ENCODE data around the gene NFATC2.
A peak's percentile ranks its signal among the peaks of the same experiment; 100 is the strongest.
"Not testable (repeated sequence)": the region's sequence is repeated elsewhere in the genome, so short reads cannot be mapped to it uniquely, and the experiment has no call there.

NFATC2 gene

GRCh38 chr20:51462566-51463276 is 79.8 kb downstream of the NFATC2 start:
- Mint-ChIP-seq H3K9me3 (no peaks in the 10 kb centered on the region), H3K27me3 (no peaks in the 10 kb centered on the region), H3K4me3 (no peak overlapping the region), H3K4me1 (peaks cover 45% of the 10 kb centered on the region), H3K36me3 (ENCODE audit: insufficient read depth) (peaks cover 40% of the 10 kb centered on the region), H3K27ac (ENCODE audit: low read depth) (peak overlapping the region; percentile 32)
- ATAC-seq (replicated peaks; ENCODE audit: extremely low read depth, poor library complexity, severe bottlenecking) (no peak), DNase-seq (ENCODE audit: low spot score in 2 of 2) (no peak)

- H3K36me3 Mint-ChIP-seq (ENCODE audit: insufficient read depth): peaks cover 40% of the 10 kb centered on the region
- not testable (repeated sequence) for H3K4me3 Mint-ChIP-seq; DNase-seq (ENCODE audit: low spot score in 2 of 2); ATAC-seq (replicated peaks; ENCODE audit: extremely low read depth, poor library complexity, severe bottlenecking); H3K27ac Mint-ChIP-seq (ENCODE audit: low read depth); H3K27me3 Mint-ChIP-seq; H3K9me3 Mint-ChIP-seq
- H3K4me1 Mint-ChIP-seq: peaks cover 51% of the 10 kb centered on the region
Measured at GRCh38 chr20:51461846-51462245, 80.7 kb downstream of the NFATC2 start.

GRCh38 chr20:51461306-51461705 is 81.2 kb downstream of the NFATC2 start:
- Mint-ChIP-seq H3K4me1 (peaks cover 57% of the 10 kb centered on the region), H3K36me3 (ENCODE audit: insufficient read depth) (peaks cover 34% of the 10 kb centered on the region), H3K9me3 (no peaks in the 10 kb centered on the region), H3K27me3 (no peaks in the 10 kb centered on the region), H3K4me3 (no peak overlapping the region), H3K27ac (ENCODE audit: low read depth) (no peak overlapping the region)
- ATAC-seq (replicated peaks; ENCODE audit: extremely low read depth, poor library complexity, severe bottlenecking): no peak
- no peak for DNase-seq (ENCODE audit: low spot score in 2 of 2)

GRCh38 chr20:51460569-51461265 is 81.8 kb downstream of the NFATC2 start:
- H3K4me1 Mint-ChIP-seq: peaks cover 56% of the 10 kb centered on the region
- no peak overlapping the region for H3K27ac Mint-ChIP-seq (ENCODE audit: low read depth)
- H3K27me3 Mint-ChIP-seq: no peaks in the 10 kb centered on the region
- H3K4me3 Mint-ChIP-seq: no peak overlapping the region
- H3K36me3 Mint-ChIP-seq (ENCODE audit: insufficient read depth): peaks cover 30% of the 10 kb centered on the region
- H3K9me3 Mint-ChIP-seq: no peaks in the 10 kb centered on the region
- ATAC-seq (replicated peaks; ENCODE audit: extremely low read depth, poor library complexity, severe bottlenecking) (no peak), DNase-seq (ENCODE audit: low spot score in 2 of 2) (no peak)

GRCh38 chr20:51460163-51460562 is 82.4 kb downstream of the NFATC2 start:
- no peak overlapping the region for H3K27ac Mint-ChIP-seq (ENCODE audit: low read depth)
- H3K4me3 Mint-ChIP-seq: no peak overlapping the region
- no peak for ATAC-seq (replicated peaks; ENCODE audit: extremely low read depth, poor library complexity, severe bottlenecking)
- DNase-seq (ENCODE audit: low spot score in 2 of 2): no peak
- H3K9me3 Mint-ChIP-seq: no peaks in the 10 kb centered on the region
- peaks cover 55% of the 10 kb centered on the region for H3K4me1 Mint-ChIP-seq
- H3K27me3 Mint-ChIP-seq: no peaks in the 10 kb centered on the region
- H3K36me3 Mint-ChIP-seq (ENCODE audit: insufficient read depth): peaks cover 30% of the 10 kb centered on the region

- no peaks in the 10 kb centered on the region for H3K9me3 Mint-ChIP-seq
- peaks cover 45% of the 10 kb centered on the region for H3K4me1 Mint-ChIP-seq
- H3K4me3 Mint-ChIP-seq: no peak overlapping the region
- H3K27ac Mint-ChIP-seq (ENCODE audit: low read depth): no peak overlapping the region
- DNase-seq (ENCODE audit: low spot score in 2 of 2) (no peak), ATAC-seq (replicated peaks; ENCODE audit: extremely low read depth, poor library complexity, severe bottlenecking) (no peak)
- peaks cover 34% of the 10 kb centered on the region for H3K36me3 Mint-ChIP-seq (ENCODE audit: insufficient read depth)
- H3K27me3 Mint-ChIP-seq: no peaks in the 10 kb centered on the region
Measured at GRCh38 chr20:51458751-51459439, 83.6 kb downstream of the NFATC2 start.

- peaks cover 44% of the 10 kb centered on the region for H3K4me1 Mint-ChIP-seq
- H3K9me3 Mint-ChIP-seq: no peaks in the 10 kb centered on the region
- no peaks in the 10 kb centered on the region for H3K27me3 Mint-ChIP-seq
- peaks cover 37% of the 10 kb centered on the region for H3K36me3 Mint-ChIP-seq (ENCODE audit: insufficient read depth)
- H3K27ac Mint-ChIP-seq (ENCODE audit: low read depth): peak overlapping the region; percentile 80
- ATAC-seq (replicated peaks; ENCODE audit: extremely low read depth, poor library complexity, severe bottlenecking) (no peak), DNase-seq (ENCODE audit: low spot score in 2 of 2) (no peak)
- no peak overlapping the region for H3K4me3 Mint-ChIP-seq
Measured at GRCh38 chr20:51457533-51457932, 85.0 kb downstream of the NFATC2 start.

- DNase-seq (ENCODE audit: low spot score in 2 of 2) (no peak), ATAC-seq (replicated peaks; ENCODE audit: extremely low read depth, poor library complexity, severe bottlenecking) (no peak)
- peaks cover 50% of the 10 kb centered on the region for H3K4me1 Mint-ChIP-seq
- H3K9me3 Mint-ChIP-seq: no peaks in the 10 kb centered on the region
- peak overlapping the region; percentile 80 for H3K27ac Mint-ChIP-seq (ENCODE audit: low read depth)
- H3K27me3 Mint-ChIP-seq: no peaks in the 10 kb centered on the region
- H3K4me3 Mint-ChIP-seq: peak overlapping the region; percentile 13
- peaks cover 42% of the 10 kb centered on the region for H3K36me3 Mint-ChIP-seq (ENCODE audit: insufficient read depth)
Measured at GRCh38 chr20:51456511-51457509, 85.7 kb downstream of the NFATC2 start.

- H3K27me3 Mint-ChIP-seq: no peaks in the 10 kb centered on the region
- DNase-seq (ENCODE audit: low spot score in 2 of 2): no peak
- H3K4me3 Mint-ChIP-seq: no peak overlapping the region
- H3K4me1 Mint-ChIP-seq: peaks cover 61% of the 10 kb centered on the region
- no peak overlapping the region for H3K27ac Mint-ChIP-seq (ENCODE audit: low read depth)
- peaks cover 57% of the 10 kb centered on the region for H3K36me3 Mint-ChIP-seq (ENCODE audit: insufficient read depth)
- no peaks in the 10 kb centered on the region for H3K9me3 Mint-ChIP-seq
- no peak for ATAC-seq (replicated peaks; ENCODE audit: extremely low read depth, poor library complexity, severe bottlenecking)
Measured at GRCh38 chr20:51454250-51454865, 88.2 kb downstream of the NFATC2 start.

- Mint-ChIP-seq H3K9me3 (no peaks in the 10 kb centered on the region), H3K27ac (ENCODE audit: low read depth) (peak overlapping the region; percentile 1), H3K4me1 (peaks cover 62% of the 10 kb centered on the region), H3K27me3 (no peaks in the 10 kb centered on the region), H3K36me3 (ENCODE audit: insufficient read depth) (peaks cover 56% of the 10 kb centered on the region), H3K4me3 (no peak overlapping the region)
- DNase-seq (ENCODE audit: low spot score in 2 of 2) (no peak), ATAC-seq (replicated peaks; ENCODE audit: extremely low read depth, poor library complexity, severe bottlenecking) (no peak)
Measured at GRCh38 chr20:51452734-51453365, 89.7 kb downstream of the NFATC2 start.

- peaks cover 58% of the 10 kb centered on the region for H3K4me1 Mint-ChIP-seq
- H3K4me3 Mint-ChIP-seq: no peak overlapping the region
- DNase-seq (ENCODE audit: low spot score in 2 of 2) (no peak), ATAC-seq (replicated peaks; ENCODE audit: extremely low read depth, poor library complexity, severe bottlenecking) (no peak)
- H3K27ac Mint-ChIP-seq (ENCODE audit: low read depth): peak overlapping the region; percentile 1
- no peaks in the 10 kb centered on the region for H3K9me3 Mint-ChIP-seq
- H3K27me3 Mint-ChIP-seq: no peaks in the 10 kb centered on the region
- H3K36me3 Mint-ChIP-seq (ENCODE audit: insufficient read depth): peaks cover 56% of the 10 kb centered on the region
Measured at GRCh38 chr20:51452091-51452613, 90.4 kb downstream of the NFATC2 start.
